Embryonic facial prominence (tissue), 1 donor: ENCODE data around the gene TTC33.
A peak's percentile ranks its signal among the peaks of the same experiment; 100 is the strongest.
"Not testable (repeated sequence)": the region's sequence is repeated elsewhere in the genome, so short reads cannot be mapped to it uniquely, and the experiment has no call there.

Source experiments
- DNase-seq: peaks from one replicate; pipeline ENCODE4 v3.0.0-alpha.2; 2016; ENCODE audit errors: extremely low spot score

TTC33 gene

GRCh38 chr5:40679913-40680681 is 75.7 kb downstream of the TTC33 start, which contains the start of gene PTGER4:
Gene PTGER4, plus strand, starts transcription at chr5:40679915. Its CDS starts 1,079 bp downstream, at chr5:40680994.
- no peak for DNase-seq

GRCh38 chr5:40679148-40679912 is 76.4 kb downstream of the TTC33 start:
- DNase-seq, result peak; percentile 44

- DNase-seq, result no peak
Observed at GRCh38 chr5:40678460-40679147, 77.2 kb downstream of the TTC33 start.

GRCh38 chr5:40678026-40678425 is 77.7 kb downstream of the TTC33 start:
- DNase-seq, result no peak

- no peak for DNase-seq
Observed at GRCh38 chr5:40677456-40677855, 78.3 kb downstream of the TTC33 start.

GRCh38 chr5:40676613-40677343 is 79.0 kb downstream of the TTC33 start:
- no peak for DNase-seq

- DNase-seq, result no peak
Observed at GRCh38 chr5:40675396-40676133, 80.2 kb downstream of the TTC33 start.

GRCh38 chr5:40674661-40675235 is 81.0 kb downstream of the TTC33 start:
- no peak for DNase-seq

GRCh38 chr5:40672425-40672824 is 83.3 kb downstream of the TTC33 start:
- DNase-seq, result no peak

GRCh38 chr5:40669606-40670390 is 86.0 kb downstream of the TTC33 start:
- DNase-seq, result no peak

- DNase-seq, result no peak
Observed at GRCh38 chr5:40667161-40667663, 88.5 kb downstream of the TTC33 start.

- no peak for DNase-seq
Observed at GRCh38 chr5:40666657-40667056, 89.1 kb downstream of the TTC33 start.

- no peak for DNase-seq
Observed at GRCh38 chr5:40665635-40666298, 90.0 kb downstream of the TTC33 start.

- no peak for DNase-seq
Observed at GRCh38 chr5:40660751-40661150, 95.0 kb downstream of the TTC33 start.

- no peak for DNase-seq
Observed at GRCh38 chr5:40656766-40657165, 99.0 kb downstream of the TTC33 start.

GRCh38 chr5:40656091-40656490 is 99.7 kb downstream of the TTC33 start:
- not testable (repeated sequence) for DNase-seq

- DNase-seq, result no peak
Observed at GRCh38 chr5:40655138-40655537, 100.6 kb downstream of the TTC33 start.

GRCh38 chr5:40654377-40654991 is 101.3 kb downstream of the TTC33 start:
- DNase-seq, result no peak
